Middle frontal gyrus (tissue), 1 donor: ENCODE results near the gene MRAS.

Experiments
- DNase-seq: peaks from one replicate; pipeline ENCODE4 v3.0.0-alpha.2; 2015; ENCODE audit warnings: low spot score; ENCODE audit errors: extremely low spot score

Gene MRAS

GRCh38 chr3:138347960-138348753 is at the start of gene MRAS:
MRAS (plus strand) TSS chr3:138348579; CDS start chr3:138372884, 24,305 bp downstream.
- DNase-seq, result no peak

- peak; percentile 46 for DNase-seq
Observed at GRCh38 chr3:138300647-138301046, 47.7 kb upstream of the MRAS start.

- no peak for DNase-seq
Observed at GRCh38 chr3:138303474-138303873, 44.9 kb upstream of the MRAS start.

GRCh38 chr3:138307899-138308298 is 40.5 kb upstream of the MRAS start:
- DNase-seq, result no peak

GRCh38 chr3:138308783-138309182 is 39.6 kb upstream of the MRAS start:
- DNase-seq, result no peak

- no peak for DNase-seq
Observed at GRCh38 chr3:138310494-138310893, 37.9 kb upstream of the MRAS start.

GRCh38 chr3:138314751-138315150 is 33.6 kb upstream of the MRAS start:
- DNase-seq, result no peak

GRCh38 chr3:138317687-138318086 is 30.7 kb upstream of the MRAS start:
- DNase-seq, result no peak

- DNase-seq, result no peak
Observed at GRCh38 chr3:138323971-138324370, 24.4 kb upstream of the MRAS start.

- DNase-seq, result no peak
Observed at GRCh38 chr3:138325990-138326389, 22.4 kb upstream of the MRAS start.

- DNase-seq, result no peak
Observed at GRCh38 chr3:138326866-138327595, 21.3 kb upstream of the MRAS start.

GRCh38 chr3:138327831-138328230 is 20.5 kb upstream of the MRAS start:
- DNase-seq, result no peak

- no peak for DNase-seq
Observed at GRCh38 chr3:138328341-138328740, 20.0 kb upstream of the MRAS start.

GRCh38 chr3:138329127-138329983 is 19.0 kb upstream of the MRAS start, which contains the start of gene NME9:
NME9 (minus strand) TSS chr3:138329851; CDS start chr3:138329335, 516 bp downstream.
- DNase-seq, result peak; percentile 84

- no peak for DNase-seq
Observed at GRCh38 chr3:138329984-138330293, 18.4 kb upstream of the MRAS start.

- no peak for DNase-seq
Observed at GRCh38 chr3:138331143-138331894, 17.1 kb upstream of the MRAS start.

- DNase-seq, result no peak
Observed at GRCh38 chr3:138332472-138333073, 15.8 kb upstream of the MRAS start.

- DNase-seq, result no peak
Observed at GRCh38 chr3:138334608-138335007, 13.8 kb upstream of the MRAS start.

- DNase-seq, result no peak
Observed at GRCh38 chr3:138336454-138336999, 11.9 kb upstream of the MRAS start.

GRCh38 chr3:138338244-138338643 is 10.1 kb upstream of the MRAS start:
- DNase-seq, result no peak
